ENCODE results near the gene FOXK2. TPM values are rescaled to one million over a fixed set of nuclear protein-coding genes. Genes with fewer than 3 reads are reported as not detected.
A peak's percentile ranks its signal among the peaks of the same experiment; 100 is the strongest.
"Not testable (repeated sequence)": the region's sequence is repeated elsewhere in the genome, so short reads cannot be mapped to it uniquely, and the experiment has no call there.

The FOXK2 gene
- polyA plus RNA-seq, 10 donors = 34.3 to 45.3 (median 40.1) TPM

DNA sequence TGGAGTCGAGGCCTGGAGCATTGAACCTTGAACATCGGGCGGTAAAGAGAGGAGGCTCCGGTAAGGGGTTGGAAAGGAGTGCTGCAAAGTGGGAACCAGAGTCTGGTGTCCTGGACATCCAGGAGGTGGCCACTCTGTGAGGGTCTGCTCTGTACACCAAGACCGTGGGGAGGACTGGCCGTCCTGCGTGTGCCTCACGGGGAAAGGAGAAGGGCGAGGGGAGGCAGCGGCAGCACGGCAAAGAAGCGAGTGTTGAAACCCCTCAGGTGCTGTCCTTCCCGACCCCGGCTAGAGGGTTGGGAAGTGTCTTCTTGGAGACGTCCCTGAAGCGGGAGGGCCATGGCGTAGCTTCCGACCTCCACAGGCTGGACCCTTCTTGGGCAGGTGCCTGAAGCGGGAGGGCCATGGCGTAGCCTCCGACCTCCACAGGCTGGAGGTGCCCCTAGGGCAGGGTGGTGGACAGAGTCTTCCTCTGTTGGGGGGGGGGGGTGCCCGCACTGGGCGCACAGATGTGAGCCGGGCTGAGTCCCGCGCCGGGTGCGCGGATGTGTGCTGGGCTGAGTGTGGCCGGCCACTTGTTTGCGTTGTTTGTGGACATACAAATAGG is 42.0 kb downstream of the FOXK2 start:
- DNase-seq = no peak

- DNase-seq = not testable (repeated sequence)
Observed at GRCh38 chr17:82562718-82563220, 43.2 kb downstream of the FOXK2 start.

DNA sequence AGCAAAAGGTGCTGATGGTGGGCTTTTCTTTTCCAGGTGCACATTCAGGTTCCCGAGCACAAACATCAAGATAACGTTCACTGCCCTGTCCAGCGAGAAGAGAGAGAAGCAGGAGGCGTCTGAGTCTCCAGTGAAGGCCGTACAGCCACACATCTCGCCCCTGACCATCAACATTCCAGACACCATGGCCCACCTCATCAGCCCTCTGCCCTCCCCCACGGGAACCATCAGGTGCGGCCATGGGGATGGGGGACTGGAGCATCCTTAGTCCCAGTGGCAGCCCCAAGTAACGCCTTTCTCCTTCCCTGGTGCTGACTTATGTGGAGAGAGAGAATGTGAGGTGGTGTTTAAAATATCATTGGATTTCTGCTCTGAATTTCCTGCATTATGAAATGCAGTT is 43.8 kb downstream of the FOXK2 start:
- DNase-seq = no peak

- DNase-seq = not testable (repeated sequence)
Observed at GRCh38 chr17:82563745-82564144, 44.2 kb downstream of the FOXK2 start.

DNA sequence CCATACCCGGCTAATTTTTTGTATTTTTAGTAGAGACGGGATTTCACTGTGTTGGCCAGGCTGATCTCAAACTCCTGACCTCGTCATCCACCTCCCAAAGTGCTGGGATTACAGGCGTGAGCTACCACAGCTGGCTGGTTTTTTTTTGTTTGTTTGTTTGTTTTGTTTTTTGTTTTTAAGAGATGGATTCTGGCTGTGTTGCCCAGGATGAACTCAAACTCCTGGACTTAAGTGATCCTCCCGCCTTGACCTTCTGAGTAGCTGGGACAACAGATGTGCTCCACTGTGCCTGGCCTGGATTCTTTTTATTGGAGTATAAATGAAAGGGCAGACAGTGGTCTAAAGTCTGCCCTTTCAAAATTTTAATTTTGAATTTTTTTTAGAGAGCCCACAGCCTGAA is 44.7 kb downstream of the FOXK2 start:
- DNase-seq = no peak

DNA sequence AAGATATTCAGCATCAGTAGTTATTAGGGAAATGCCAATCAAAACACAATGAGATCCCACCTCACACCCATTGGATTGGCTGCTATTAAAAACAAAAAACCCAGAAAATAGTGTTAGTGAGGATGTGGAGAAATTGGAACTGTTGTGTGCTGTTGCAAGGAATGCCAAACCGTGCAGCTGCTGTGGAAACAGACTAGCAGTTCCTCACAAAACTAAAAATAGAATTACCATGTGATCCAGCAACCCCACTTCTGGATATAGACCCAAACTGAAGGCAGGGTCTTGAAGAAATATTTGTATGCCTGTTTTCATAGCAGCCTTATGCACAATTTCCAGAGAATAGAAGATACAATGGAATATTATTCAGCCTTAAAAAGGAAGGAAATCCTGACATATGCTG is 46.0 kb downstream of the FOXK2 start:
- DNase-seq = peak; percentile 61 to 81 (median 69)

DNA sequence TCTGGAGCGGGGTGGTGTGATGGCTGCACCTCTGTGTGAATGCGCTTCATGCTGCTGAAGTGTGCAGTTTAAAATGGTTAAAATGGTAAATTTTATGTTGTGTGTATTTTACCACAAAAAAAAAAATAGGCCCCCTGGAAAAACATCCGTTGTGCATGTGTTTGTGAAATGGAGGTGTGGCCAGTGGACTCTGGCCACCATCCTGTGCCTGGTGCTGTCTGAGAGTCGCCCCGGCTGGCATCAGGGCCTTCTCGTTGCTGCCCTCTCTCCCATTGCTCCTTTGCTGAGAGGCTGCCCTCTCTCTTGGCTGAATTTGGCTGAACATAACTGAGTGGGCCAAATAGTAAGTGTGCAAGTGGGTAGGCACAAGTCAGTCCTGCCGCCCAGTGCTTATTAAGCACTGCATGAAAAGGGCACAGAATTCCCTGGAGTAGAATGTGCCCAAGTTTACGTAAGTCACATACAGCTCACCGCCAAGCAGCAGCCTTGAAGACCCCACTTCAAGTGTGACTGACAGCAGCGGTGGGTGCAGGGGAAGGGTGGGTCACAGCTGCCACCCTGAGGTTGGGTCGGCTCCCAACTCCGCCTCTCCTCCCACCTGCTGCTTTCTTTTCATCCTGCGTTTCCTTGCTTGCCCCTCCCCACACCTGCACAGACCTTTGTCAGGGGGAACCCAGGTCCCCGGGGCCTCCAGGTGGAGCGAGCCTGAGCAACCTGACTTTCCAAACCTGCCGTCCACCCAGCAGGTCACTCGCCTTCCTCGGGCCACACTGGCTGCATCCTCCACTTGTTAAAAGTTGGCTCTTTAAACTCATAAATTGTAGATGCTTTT is 46.8 kb downstream of the FOXK2 start:
- DNase-seq = no peak

- DNase-seq = no peak
Observed at GRCh38 chr17:82567286-82567685, 47.8 kb downstream of the FOXK2 start.

DNA sequence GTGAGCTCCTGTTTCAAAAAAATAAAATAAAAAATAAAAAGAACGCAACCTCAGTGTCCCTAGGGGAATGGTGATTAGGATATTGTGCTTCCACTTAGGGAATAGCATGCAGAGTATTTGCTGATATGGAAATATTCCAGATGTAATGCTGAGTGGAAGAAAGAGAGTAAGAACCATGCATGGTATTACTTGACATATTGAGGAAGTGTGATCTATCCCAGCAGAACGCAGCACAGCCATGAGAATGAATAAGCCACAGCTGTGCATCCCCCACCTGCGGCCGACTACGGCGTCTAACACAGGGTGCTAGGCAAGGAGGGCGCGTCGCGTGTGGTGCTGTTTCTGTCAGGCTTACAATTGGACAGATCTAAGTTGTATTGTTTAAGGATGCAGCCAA is 49.5 kb downstream of the FOXK2 start:
- no peak for DNase-seq

- no peak for DNase-seq
Observed at GRCh38 chr17:82569621-82570020, 50.1 kb downstream of the FOXK2 start.

DNA sequence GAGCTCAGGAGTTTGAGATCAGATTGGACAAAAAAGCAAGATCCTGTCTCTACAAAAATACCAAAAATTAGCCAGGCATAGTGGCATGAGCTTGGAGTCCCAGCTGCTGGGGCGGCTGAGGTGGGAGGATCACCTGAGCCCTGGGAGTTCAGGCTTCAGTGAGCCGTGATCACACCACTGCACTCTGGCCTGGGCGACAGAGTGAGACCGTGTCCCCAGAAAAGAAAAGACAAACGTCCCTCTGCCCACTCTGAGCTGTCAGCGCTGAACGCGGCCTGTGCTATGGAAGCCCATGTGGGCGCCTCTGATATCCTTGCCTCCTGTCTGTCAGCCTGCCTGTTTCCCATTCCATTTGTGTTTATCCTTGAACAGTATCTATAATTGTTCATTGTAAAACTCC is 50.7 kb downstream of the FOXK2 start:
- no peak for DNase-seq

DNA sequence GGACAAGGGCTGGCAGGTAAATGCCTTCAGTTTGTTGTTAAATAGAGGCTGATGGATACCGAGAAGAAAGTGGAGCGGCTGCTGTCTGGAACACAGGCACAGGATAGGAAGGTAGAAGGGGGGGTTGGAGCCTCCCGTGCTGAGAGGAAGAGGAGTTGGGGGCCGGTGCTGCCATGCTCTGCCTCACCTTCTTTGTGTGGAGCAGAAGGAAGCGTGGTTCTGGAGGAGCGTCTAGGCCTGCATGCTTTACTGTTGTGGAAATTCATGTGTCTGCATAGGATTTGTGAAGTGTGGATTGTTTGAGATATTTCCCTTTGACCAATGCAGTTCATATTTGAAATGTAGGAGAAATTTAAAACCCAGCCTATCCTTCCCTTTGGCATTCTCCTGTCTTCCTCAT is 52.3 kb downstream of the FOXK2 start:
- no peak for DNase-seq

GRCh38 chr17:82574041-82574440 is 54.5 kb downstream of the FOXK2 start:
- DNase-seq = no peak

DNA sequence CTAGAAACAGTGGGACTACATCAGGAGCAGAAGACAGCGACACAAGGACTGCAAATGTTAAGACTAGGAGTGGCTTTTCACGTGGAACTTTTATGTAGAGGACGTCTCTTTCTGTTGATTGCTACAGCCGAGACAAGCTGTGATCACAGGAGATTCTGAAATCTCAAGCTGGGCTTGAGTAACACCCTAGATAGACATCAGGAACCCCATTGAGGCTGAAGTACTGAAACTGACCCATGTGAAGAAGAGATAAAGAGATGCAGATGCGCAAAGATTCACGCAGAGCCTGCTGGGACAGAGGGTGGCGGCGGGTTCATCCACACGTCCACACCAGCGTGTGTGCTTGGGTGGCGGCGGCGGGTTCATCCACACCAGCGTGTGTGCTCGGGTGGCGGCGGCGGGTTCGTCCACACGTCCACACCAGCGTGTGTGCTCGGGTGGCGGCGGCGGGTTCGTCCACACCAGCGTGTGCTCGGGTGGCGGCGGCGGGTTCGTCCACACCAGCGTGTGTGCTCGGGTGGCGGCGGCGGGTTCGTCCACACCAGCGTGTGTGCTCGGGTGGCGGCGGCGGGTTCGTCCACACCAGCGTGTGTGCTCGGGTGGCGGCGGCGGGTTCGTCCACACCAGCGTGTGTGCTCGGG is 56.2 kb downstream of the FOXK2 start:
- not testable (repeated sequence) for DNase-seq

DNA sequence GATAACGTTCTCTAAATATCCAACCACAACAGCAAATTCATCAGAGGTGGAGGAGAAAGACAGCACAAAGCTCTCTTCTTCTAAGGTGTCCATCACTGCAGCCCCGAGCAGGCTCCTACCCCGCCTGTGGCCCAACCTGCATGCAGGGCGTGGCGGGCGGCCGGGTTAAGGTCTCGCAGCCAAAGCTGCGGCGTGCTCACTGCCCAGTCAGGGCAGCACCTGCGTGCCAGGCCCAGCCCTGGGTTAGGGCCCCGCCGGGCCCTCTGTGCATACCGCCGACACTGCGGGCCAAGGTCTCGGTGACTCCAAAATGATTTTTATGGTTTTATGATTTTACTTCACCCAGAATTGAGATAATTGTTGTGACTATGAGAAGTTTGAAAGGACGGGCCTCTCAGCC is 57.8 kb downstream of the FOXK2 start:
- DNase-seq = no peak

GRCh38 chr17:82579969-82580368 is 60.4 kb downstream of the FOXK2 start:
- not testable (repeated sequence) for DNase-seq

- DNase-seq = no peak
Observed at GRCh38 chr17:82582213-82582612, 62.7 kb downstream of the FOXK2 start.

DNA sequence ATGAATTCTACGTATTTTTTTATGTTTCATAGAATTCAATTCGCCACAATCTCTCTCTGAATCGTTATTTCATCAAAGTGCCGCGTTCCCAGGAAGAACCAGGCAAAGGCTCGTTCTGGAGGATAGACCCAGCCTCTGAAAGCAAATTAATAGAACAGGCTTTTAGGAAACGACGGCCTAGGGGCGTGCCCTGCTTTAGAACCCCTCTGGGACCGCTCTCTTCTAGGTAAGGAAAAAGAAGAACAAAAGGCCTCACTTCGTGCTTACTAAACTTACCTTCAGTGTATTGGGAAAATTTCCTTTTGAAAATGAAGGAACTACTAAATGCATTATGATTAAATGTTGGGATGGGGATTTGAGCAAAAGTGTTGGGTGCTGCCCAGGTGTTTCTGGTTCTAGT is 63.2 kb downstream of the FOXK2 start:
- DNase-seq = no peak

DNA sequence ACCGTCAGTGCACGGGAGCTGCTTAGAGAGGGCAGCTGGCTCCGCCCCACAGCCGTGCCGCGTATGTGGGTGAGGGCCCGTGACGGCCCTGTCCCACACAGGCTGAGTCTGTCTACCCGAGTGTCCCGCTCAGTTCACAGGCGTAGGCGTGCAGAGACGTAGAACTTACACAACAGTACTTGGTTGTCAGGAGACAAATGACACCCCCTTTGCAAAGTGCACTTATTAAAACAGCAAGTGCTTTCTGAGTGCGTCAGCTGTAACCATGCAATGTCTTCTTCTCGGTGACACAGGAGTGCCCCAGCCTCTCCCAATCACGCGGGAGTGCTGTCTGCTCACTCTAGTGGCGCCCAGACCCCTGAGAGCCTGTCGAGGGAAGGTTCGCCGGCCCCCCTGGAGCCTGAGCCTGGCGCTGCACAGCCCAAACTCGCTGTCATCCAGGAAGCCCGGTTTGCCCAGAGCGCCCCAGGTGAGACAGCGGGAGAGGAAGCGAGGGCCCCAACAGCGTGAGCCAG is 64.2 kb downstream of the FOXK2 start:
- no peak for DNase-seq

DNA sequence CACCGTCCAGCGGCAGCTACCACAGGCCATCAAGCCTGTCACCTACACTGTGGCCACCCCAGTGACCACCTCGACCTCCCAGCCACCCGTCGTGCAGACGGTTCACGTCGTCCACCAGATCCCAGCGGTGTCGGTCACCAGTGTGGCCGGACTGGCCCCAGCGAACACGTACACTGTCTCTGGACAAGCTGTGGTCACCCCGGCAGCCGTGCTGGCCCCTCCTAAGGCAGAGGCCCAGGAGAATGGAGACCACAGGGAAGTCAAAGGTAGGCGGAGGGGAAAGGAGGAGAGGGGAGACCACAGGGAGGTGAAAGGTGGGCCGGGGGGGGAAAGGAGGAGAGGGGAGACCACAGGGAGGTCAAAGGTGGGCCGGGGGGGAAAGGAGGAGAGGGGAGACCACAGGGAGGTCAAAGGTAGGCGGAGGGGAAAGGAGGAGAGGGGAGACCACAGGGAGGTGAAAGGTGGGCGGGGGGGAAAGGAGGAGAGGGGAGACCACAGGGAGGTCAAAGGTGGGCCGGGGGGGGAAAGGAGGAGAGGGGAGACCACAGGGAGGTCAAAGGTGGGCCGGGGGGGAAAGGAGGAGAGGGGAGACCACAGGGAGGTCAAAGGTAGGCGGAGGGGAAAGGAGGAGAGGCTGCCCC is 66.5 kb downstream of the FOXK2 start:
- DNase-seq = not testable (repeated sequence)

DNA sequence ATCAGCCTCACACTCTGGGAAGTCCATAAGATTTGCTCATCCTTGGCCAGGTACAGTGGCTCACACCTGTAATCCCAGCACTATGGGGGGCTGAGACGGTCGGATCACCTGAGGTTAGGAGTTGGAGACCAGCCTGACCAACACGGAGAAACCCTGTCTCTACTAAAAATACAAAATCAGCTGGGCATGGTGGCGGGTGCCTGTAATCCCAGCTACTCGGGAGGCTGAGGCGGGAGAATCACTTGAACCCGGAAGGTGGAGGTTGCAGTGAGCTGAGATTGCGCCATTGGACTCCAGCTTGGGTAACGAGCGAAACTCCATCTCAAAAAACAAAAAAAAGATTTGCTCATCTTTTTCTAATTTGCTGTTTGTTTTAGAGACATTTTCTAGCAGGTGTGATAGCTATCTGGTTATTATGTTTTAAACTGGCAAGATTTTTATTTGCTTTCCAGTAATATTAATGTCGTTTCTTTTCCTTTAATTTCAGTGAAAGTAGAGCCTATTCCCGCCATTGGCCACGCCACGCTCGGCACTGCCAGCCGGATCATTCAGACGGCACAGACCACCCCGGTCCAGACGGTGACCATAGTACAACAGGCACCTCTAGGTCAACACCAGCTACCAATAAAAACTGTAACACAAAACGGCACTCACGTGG is 67.2 kb downstream of the FOXK2 start:
- DNase-seq = no peak

Data from muscle of back (tissue), 11 donors.